D721Med (cell line): ENCODE data around the gene INTS3.

Experiments
- DNase-seq: peaks from one replicate; pipeline ENCODE4 v3.0.0; 2011; ENCODE audit warnings: low spot score; ENCODE audit not compliant: insufficient read length
- FAIRE-seq: peaks from 2 replicates; lab custom pipeline; 2011; peaks lifted over from hg19 to GRCh38; lab: Jason Lieb, UNC
- CTCF ChIP-seq: IDR thresholded peaks from 2 replicates; pipeline ENCODE4 v1.5.1; 2012; ENCODE audit warnings: mild to moderate bottlenecking, control low read depth; ENCODE audit not compliant: insufficient read depth; ENCODE audit errors: missing control alignments

Gene INTS3, protein sequence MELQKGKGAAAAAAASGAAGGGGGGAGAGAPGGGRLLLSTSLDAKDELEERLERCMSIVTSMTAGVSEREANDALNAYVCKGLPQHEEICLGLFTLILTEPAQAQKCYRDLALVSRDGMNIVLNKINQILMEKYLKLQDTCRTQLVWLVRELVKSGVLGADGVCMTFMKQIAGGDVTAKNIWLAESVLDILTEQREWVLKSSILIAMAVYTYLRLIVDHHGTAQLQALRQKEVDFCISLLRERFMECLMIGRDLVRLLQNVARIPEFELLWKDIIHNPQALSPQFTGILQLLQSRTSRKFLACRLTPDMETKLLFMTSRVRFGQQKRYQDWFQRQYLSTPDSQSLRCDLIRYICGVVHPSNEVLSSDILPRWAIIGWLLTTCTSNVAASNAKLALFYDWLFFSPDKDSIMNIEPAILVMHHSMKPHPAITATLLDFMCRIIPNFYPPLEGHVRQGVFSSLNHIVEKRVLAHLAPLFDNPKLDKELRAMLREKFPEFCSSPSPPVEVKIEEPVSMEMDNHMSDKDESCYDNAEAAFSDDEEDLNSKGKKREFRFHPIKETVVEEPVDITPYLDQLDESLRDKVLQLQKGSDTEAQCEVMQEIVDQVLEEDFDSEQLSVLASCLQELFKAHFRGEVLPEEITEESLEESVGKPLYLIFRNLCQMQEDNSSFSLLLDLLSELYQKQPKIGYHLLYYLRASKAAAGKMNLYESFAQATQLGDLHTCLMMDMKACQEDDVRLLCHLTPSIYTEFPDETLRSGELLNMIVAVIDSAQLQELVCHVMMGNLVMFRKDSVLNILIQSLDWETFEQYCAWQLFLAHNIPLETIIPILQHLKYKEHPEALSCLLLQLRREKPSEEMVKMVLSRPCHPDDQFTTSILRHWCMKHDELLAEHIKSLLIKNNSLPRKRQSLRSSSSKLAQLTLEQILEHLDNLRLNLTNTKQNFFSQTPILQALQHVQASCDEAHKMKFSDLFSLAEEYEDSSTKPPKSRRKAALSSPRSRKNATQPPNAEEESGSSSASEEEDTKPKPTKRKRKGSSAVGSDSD

DNA sequence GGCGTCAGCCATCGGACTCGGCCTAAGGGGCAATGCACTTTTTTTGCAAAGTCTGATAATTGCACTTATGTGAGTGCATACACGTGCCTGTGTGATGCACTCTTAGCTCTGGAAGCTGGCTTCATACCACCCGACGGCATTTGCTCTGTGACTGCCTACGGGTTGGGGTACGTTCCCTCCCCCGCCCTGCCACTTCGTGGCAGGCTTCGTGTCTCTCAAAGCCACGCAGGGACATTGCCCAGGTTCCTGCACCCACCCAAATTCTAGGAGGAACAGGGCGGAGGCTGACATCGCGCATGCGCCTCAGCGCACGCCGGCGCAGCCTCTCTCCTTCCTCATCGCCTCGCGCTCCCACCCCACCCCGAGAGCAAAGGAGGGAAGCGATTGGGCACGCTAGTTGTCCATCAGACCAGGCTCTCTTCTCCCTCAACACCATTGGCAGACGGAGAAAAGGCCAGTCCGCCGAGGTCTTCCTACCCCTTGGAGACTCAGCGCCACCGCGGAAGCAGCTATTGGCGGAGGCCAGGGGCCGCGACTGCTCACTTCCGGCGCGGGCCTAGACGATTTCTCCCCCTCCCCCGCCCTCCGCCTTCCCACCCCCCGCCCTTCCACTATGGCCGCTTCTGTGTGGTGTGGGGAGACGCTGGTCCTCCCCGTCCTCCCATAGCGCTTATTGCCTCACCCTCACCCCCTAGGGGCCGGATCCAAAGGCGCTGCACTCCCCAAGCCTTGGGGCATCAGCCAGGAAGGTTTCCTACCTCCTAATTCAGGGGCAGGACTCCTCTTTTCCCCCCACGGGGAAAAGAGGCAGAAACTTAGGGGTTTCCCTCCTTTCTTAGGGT, at the start of gene INTS3:
TSS of gene INTS3 (plus strand) at position 588 of the 842 bp plus-strand sequence. CDS start 585 bp downstream, outside the sequence.
- TF ChIP-seq CTCF, result peak; percentile 8
- FAIRE-seq, result peak; percentile 72
- DNase-seq, result peak; percentile 99

DNA sequence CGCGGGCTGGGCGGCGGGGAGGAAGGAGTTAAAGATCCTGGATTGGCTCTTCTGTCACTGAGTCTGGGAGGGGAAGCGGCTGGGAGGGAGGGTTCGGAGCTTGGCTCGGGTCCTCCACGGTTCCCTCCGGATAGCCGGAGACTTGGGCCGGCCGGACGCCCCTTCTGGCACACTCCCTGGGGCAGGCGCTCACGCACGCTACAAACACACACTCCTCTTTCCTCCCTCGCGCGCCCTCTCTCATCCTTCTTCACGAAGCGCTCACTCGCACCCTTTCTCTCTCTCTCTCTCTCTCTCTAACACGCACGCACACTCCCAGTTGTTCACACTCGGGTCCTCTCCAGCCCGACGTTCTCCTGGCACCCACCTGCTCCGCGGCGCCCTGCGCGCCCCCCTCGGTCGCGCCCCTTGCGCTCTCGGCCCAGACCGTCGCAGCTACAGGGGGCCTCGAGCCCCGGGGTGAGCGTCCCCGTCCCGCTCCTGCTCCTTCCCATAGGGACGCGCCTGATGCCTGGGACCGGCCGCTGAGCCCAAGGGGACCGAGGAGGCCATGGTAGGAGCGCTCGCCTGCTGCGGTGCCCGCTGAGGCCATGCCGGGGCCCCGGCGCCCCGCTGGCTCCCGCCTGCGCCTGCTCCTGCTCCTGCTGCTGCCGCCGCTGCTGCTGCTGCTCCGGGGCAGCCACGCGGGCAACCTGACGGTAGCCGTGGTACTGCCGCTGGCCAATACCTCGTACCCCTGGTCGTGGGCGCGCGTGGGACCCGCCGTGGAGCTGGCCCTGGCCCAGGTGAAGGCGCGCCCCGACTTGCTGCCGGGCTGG, 49.1 kb upstream of the INTS3 start, which contains the start of gene NPR1:
TSS of gene NPR1 (plus strand) at position 170 of the 818 bp plus-strand sequence. CDS start at position 591, 421 bp downstream.
- TF ChIP-seq CTCF, result no peak
- DNase-seq, result peak; percentile 53
- no peak for FAIRE-seq

DNA sequence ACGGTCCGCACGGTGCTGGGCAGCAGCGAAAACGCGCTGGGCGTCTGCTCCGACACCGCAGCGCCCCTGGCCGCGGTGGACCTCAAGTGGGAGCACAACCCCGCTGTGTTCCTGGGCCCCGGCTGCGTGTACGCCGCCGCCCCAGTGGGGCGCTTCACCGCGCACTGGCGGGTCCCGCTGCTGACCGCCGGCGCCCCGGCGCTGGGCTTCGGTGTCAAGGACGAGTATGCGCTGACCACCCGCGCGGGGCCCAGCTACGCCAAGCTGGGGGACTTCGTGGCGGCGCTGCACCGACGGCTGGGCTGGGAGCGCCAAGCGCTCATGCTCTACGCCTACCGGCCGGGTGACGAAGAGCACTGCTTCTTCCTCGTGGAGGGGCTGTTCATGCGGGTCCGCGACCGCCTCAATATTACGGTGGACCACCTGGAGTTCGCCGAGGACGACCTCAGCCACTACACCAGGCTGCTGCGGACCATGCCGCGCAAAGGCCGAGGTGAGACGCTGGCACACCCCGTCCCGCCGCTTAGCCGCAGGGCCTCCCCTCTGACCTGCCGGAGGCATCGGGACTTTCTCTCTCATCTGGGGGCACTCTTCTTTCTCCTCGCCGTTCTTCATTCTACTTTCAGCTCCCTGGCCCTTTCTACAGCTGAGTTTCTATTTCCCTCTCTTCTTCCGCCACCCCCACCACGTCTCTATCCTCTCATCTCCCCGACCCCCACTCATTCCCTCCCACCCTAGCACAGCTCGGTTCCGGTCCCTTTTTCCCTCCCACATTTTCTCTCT, 48.3 kb upstream of the INTS3 start:
- no peak for TF ChIP-seq CTCF
- DNase-seq, result no peak
- FAIRE-seq, result no peak

GRCh38 chr1:153680120-153680403, 47.8 kb upstream of the INTS3 start:
- DNase-seq (no peak), FAIRE-seq (no peak)
- TF ChIP-seq CTCF, result no peak

GRCh38 chr1:153682730-153683129, 45.1 kb upstream of the INTS3 start:
- DNase-seq (no peak), FAIRE-seq (no peak)
- no peak for TF ChIP-seq CTCF

GRCh38 chr1:153683854-153684253, 44.0 kb upstream of the INTS3 start:
- FAIRE-seq (no peak), DNase-seq (no peak)
- TF ChIP-seq CTCF, result no peak
